Measurements from ENCODE around the gene SLC31A1. TPM values are rescaled to one million over a fixed set of nuclear protein-coding genes. Genes with fewer than 3 reads are reported as not detected.
"Not testable (repeated sequence)": the region's sequence is repeated elsewhere in the genome, so short reads cannot be mapped to it uniquely, and the experiment has no call there.

The SLC31A1 gene
- total RNA-seq, 1 donor, result 45.2 TPM

GRCh38 chr9:113223963-113224362 is 2.6 kb downstream of the SLC31A1 start:
- TF ChIP-seq CTCF (IDR thresholded peaks at IDR 0.05; ENCODE audit: extremely low read depth, low read depth, low read length), result no peak
- Histone ChIP-seq H3K4me1 (ENCODE audit: insufficient read depth, low read length) (peaks cover 34% of the 10 kb centered on the region), H4K20me1 (ENCODE audit: insufficient read depth, low read length) (peaks cover 6% of the 10 kb centered on the region), H2AFZ (ENCODE audit: low read length) (no peak overlapping the region), H3K27ac (ENCODE audit: low read depth, low read length) (no peak overlapping the region), H3K36me3 (ENCODE audit: insufficient read depth, low read length) (peaks cover 8% of the 10 kb centered on the region), H3K4me3 (ENCODE audit: insufficient read depth, low read length) (no peak overlapping the region), H3K79me2 (ENCODE audit: insufficient read depth, low read length) (peaks cover 94% of the 10 kb centered on the region), H3K4me2 (ENCODE audit: insufficient read depth, low read length) (no peak overlapping the region), H3K27me3 (ENCODE audit: insufficient read depth, low read length) (no peaks in the 10 kb centered on the region), H3K9me3 (ENCODE audit: low read depth, low read length) (no peaks in the 10 kb centered on the region)
- no peak for DNase-seq (ENCODE audit: insufficient read length, low spot score, missing footprints)

GRCh38 chr9:113227436-113227835 is 6.1 kb downstream of the SLC31A1 start:
- Histone ChIP-seq H3K36me3 (ENCODE audit: insufficient read depth, low read length) (peaks cover 8% of the 10 kb centered on the region), H3K4me2 (ENCODE audit: insufficient read depth, low read length) (no peak overlapping the region), H3K79me2 (ENCODE audit: insufficient read depth, low read length) (peaks cover 94% of the 10 kb centered on the region), H4K20me1 (ENCODE audit: insufficient read depth, low read length) (peaks cover 2% of the 10 kb centered on the region), H3K4me1 (ENCODE audit: insufficient read depth, low read length) (peaks cover 18% of the 10 kb centered on the region), H3K9me3 (ENCODE audit: low read depth, low read length) (no peaks in the 10 kb centered on the region), H2AFZ (ENCODE audit: low read length) (no peak overlapping the region), H3K27ac (ENCODE audit: low read depth, low read length) (no peak overlapping the region), H3K27me3 (ENCODE audit: insufficient read depth, low read length) (no peaks in the 10 kb centered on the region), H3K4me3 (ENCODE audit: insufficient read depth, low read length) (no peak overlapping the region)
- DNase-seq (ENCODE audit: insufficient read length, low spot score, missing footprints), result no peak
- no peak for TF ChIP-seq CTCF (IDR thresholded peaks at IDR 0.05; ENCODE audit: extremely low read depth, low read depth, low read length)

GRCh38 chr9:113228130-113228665 is 6.9 kb downstream of the SLC31A1 start:
- no peak for DNase-seq (ENCODE audit: insufficient read length, low spot score, missing footprints)
- Histone ChIP-seq H3K9me3 (ENCODE audit: low read depth, low read length) (no peaks in the 10 kb centered on the region), H3K79me2 (ENCODE audit: insufficient read depth, low read length) (peaks cover 92% of the 10 kb centered on the region), H3K4me2 (ENCODE audit: insufficient read depth, low read length) (no peak overlapping the region), H2AFZ (ENCODE audit: low read length) (no peak overlapping the region), H4K20me1 (ENCODE audit: insufficient read depth, low read length) (peaks cover 2% of the 10 kb centered on the region), H3K4me3 (ENCODE audit: insufficient read depth, low read length) (no peak overlapping the region), H3K27ac (ENCODE audit: low read depth, low read length) (no peak overlapping the region), H3K4me1 (ENCODE audit: insufficient read depth, low read length) (peaks cover 17% of the 10 kb centered on the region), H3K27me3 (ENCODE audit: insufficient read depth, low read length) (no peaks in the 10 kb centered on the region), H3K36me3 (ENCODE audit: insufficient read depth, low read length) (peaks cover 8% of the 10 kb centered on the region)
- no peak for TF ChIP-seq CTCF (IDR thresholded peaks at IDR 0.05; ENCODE audit: extremely low read depth, low read depth, low read length)

GRCh38 chr9:113231701-113232100 is 10.4 kb downstream of the SLC31A1 start:
- Histone ChIP-seq H3K4me2 (ENCODE audit: insufficient read depth, low read length) (no peak overlapping the region), H3K27ac (ENCODE audit: low read depth, low read length) (no peak overlapping the region), H3K9me3 (ENCODE audit: low read depth, low read length) (no peaks in the 10 kb centered on the region), H3K79me2 (ENCODE audit: insufficient read depth, low read length) (peaks cover 66% of the 10 kb centered on the region), H3K36me3 (ENCODE audit: insufficient read depth, low read length) (no peaks in the 10 kb centered on the region), H3K27me3 (ENCODE audit: insufficient read depth, low read length) (no peaks in the 10 kb centered on the region), H3K4me3 (ENCODE audit: insufficient read depth, low read length) (no peak overlapping the region), H4K20me1 (ENCODE audit: insufficient read depth, low read length) (peaks cover 2% of the 10 kb centered on the region), H2AFZ (ENCODE audit: low read length) (no peak overlapping the region), H3K4me1 (ENCODE audit: insufficient read depth, low read length) (peaks cover 12% of the 10 kb centered on the region)
- no peak for DNase-seq (ENCODE audit: insufficient read length, low spot score, missing footprints)
- TF ChIP-seq CTCF (IDR thresholded peaks at IDR 0.05; ENCODE audit: extremely low read depth, low read depth, low read length), result no peak

- H4K20me1 ChIP-seq (ENCODE audit: insufficient read depth, low read length), result not testable (repeated sequence)
- peaks cover 44% of the 10 kb centered on the region for H3K79me2 ChIP-seq (ENCODE audit: insufficient read depth, low read length)
These were observed 14.4 kb downstream of the SLC31A1 start for GRCh38 chr9:113235701-113236255.

More at GRCh38 chr9:113235701-113236255, 14.4 kb downstream of the SLC31A1 start:
- not testable (repeated sequence) for H3K36me3 ChIP-seq (ENCODE audit: insufficient read depth, low read length); H3K9me3 ChIP-seq (ENCODE audit: low read depth, low read length); H3K27me3 ChIP-seq (ENCODE audit: insufficient read depth, low read length); H3K4me2 ChIP-seq (ENCODE audit: insufficient read depth, low read length); DNase-seq (ENCODE audit: insufficient read length, low spot score, missing footprints); H2AFZ ChIP-seq (ENCODE audit: low read length); H3K4me3 ChIP-seq (ENCODE audit: insufficient read depth, low read length); H3K27ac ChIP-seq (ENCODE audit: low read depth, low read length)
- H3K4me1 ChIP-seq (ENCODE audit: insufficient read depth, low read length), result peaks cover 12% of the 10 kb centered on the region

Measured in osteoblast (primary cell).